ENCODE data around the gene EFS. TPM values are rescaled to one million over a fixed set of nuclear protein-coding genes. Genes with fewer than 3 reads are reported as not detected.
"Not testable (repeated sequence)": the region's sequence is repeated elsewhere in the genome, so short reads cannot be mapped to it uniquely, and the experiment has no call there.

Gene EFS
- total and polyA plus RNA-seq, 12 donors: 1.1 to 6.0 (median 2.3) TPM

- ATAC-seq: peak in 7 of 8 donors; percentile 55 to 78 (median 68)
- 41 to 45% methylated on average over 4 of the region's 4 CpGs for WGBS, 2 donors
- intact Hi-C loops (cut with DNase I): loop anchor here (1.0 to 10.0 kb wide), 12 partner anchors 39 to 237 kb away; partner anchors contain the start of genes CMTM5 (in 3 of the 10), NGDN (in 3 of the 10), AP1G2 (in 2 of the 10) and THTPA (in 2 of the 10)
- Histone ChIP-seq H3K9me3 (no peaks in the 10 kb centered on the region), H3K4me3 (no peak overlapping the region), H3K27me3 (peaks cover 0 to 1% (median 0%) of the 10 kb centered on the region in 7 donors), H3K36me3 (peaks cover 0 to 35% (median 22%) of the 10 kb centered on the region in 9 donors), H3K27ac (no peak overlapping the region), H3K4me1 (peaks cover 0 to 10% (median 6%) of the 10 kb centered on the region in 9 donors)
- peak; percentile 80 to 94 (median 88) for TF ChIP-seq CTCF (IDR thresholded peaks at IDR 0.05)
- peak in 1 of 2 donors; percentile 73 for DNase-seq
These were observed 36.8 kb downstream of the EFS start for GRCh38 chr14:23327947-23328744.

- Histone ChIP-seq H3K36me3 (peaks cover 0 to 40% (median 24%) of the 10 kb centered on the region in 9 donors), H3K27ac (no peak overlapping the region), H3K27me3 (no peaks in the 10 kb centered on the region), H3K4me3 (no peak overlapping the region), H3K4me1 (peaks cover 6 to 21% (median 18%) of the 10 kb centered on the region in 9 donors), H3K9me3 (no peaks in the 10 kb centered on the region)
- 75 to 82% methylated on average over 13 of the region's 13 CpGs for WGBS, 2 donors
- ATAC-seq (no peak), DNase-seq (no peak)
- intact Hi-C loops (cut with DNase I): loop anchor here in 9 of 10 donors (2.0 to 10.0 kb wide), 8 partner anchors 41 to 238 kb away; partner anchors contain the start of genes AP1G2 (in 2 of the 9), CMTM5 (in 2 of the 9), NGDN (in 2 of the 9) and THTPA (in 2 of the 9)
- no peak for TF ChIP-seq CTCF (IDR thresholded peaks at IDR 0.05)
These were observed 38.3 kb downstream of the EFS start for GRCh38 chr14:23326491-23327332.

- ATAC-seq, DNase-seq, H3K4me3 ChIP-seq, H3K27me3 ChIP-seq, H3K9me3 ChIP-seq, H3K27ac ChIP-seq: not testable (repeated sequence)
- 88 to 89% methylated on average over 5 of the region's 5 CpGs for WGBS, 2 donors
- H3K36me3 ChIP-seq: peaks cover 0 to 40% (median 24%) of the 10 kb centered on the region in 9 donors
- intact Hi-C loops (cut with DNase I): loop anchor here in 9 of 10 donors (2.0 to 10.0 kb wide), 8 partner anchors 42 to 239 kb away; partner anchors contain the start of genes AP1G2 (in 2 of the 9), CMTM5 (in 2 of the 9), NGDN (in 2 of the 9) and THTPA (in 2 of the 9)
- H3K4me1 ChIP-seq: peaks cover 6 to 21% (median 18%) of the 10 kb centered on the region in 9 donors
These were observed 39.2 kb downstream of the EFS start for GRCh38 chr14:23325746-23326145.

- intact Hi-C loops (cut with DNase I): loop anchor here (5.0 to 10.0 kb wide), 9 partner anchors 42 to 240 kb away; partner anchors contain the start of genes NGDN (in 6 of the 10), THTPA (in 4 of the 10), AP1G2 (in 2 of the 10) and CMTM5 (in 2 of the 10)
- Histone ChIP-seq H3K4me1 (peaks cover 6 to 27% (median 21%) of the 10 kb centered on the region in 9 donors), H3K27ac (no peak overlapping the region), H3K4me3 (no peak overlapping the region), H3K9me3 (no peaks in the 10 kb centered on the region), H3K27me3 (no peaks in the 10 kb centered on the region), H3K36me3 (peaks cover 0 to 40% (median 24%) of the 10 kb centered on the region in 9 donors)
- WGBS, 2 donors: 71 to 75% methylated on average over 7 of the region's 7 CpGs
- no peak for TF ChIP-seq CTCF (IDR thresholded peaks at IDR 0.05)
- DNase-seq (no peak), ATAC-seq (no peak)
These were observed 40.0 kb downstream of the EFS start for GRCh38 chr14:23324993-23325392.
